C4-2B (cell line): ENCODE results near the gene EMX1.

ENCODE experiments used
- CTCF ChIP-seq: fragments of 450-650 bp; conservative IDR thresholded peaks from 2 replicates; pipeline ENCODE4 v1.5.1; 2017; ENCODE audit warnings: mild to moderate bottlenecking
- ZFX ChIP-seq: fragments of 450-650 bp; IDR thresholded peaks from 2 replicates; pipeline ENCODE4 v1.6.1; 2017

- no peak for TF ChIP-seq CTCF
- TF ChIP-seq ZFX: no peak
Observed at GRCh38 chr2:72971036-72971435, 53.7 kb downstream of the EMX1 start.
